A673 (cell line): ENCODE measurements around the gene CDKN2A.

Source experiments
- EZH2 ChIP-seq: fragments of 200-600 bp; sonication (generic); IDR thresholded peaks from 2 replicates; pipeline ENCODE4 v1.6.1; 2017; ENCODE audit warnings: borderline replicate concordance, low read depth, mild to moderate bottlenecking, mixed read lengths, antibody characterized with exemption, low read length; ENCODE audit not compliant: poor library complexity, severe bottlenecking
- TF ChIP-seq, protein P1 (sequence below): fragments of 300-800, 200-600 bp; sonication (generic); conservative IDR thresholded peaks from 2 replicates; pipeline ENCODE4 v1.5.1; 2017; ENCODE audit warnings: low read depth, mild to moderate bottlenecking, antibody characterized with exemption, low read length, moderate library complexity, mixed read lengths

DNA sequence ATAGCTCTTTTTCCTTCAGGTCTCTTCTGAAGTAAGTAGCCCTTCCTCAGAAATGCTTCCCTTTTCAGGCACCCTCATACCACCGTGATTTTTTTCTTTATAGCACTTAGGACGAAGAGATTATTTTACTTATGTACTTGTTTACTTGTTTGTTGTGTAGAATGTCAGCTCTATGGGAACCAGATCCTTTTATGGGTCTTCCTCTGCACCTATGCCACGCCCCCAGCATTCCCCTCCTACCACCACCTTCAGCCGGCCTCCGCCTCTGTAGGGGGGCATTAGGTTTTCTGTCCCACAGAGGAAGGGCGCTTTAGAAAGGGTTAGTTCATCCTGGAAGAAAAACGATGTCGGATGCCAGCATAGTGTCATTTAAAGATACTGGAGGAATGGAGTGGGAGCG, 2.2 kb upstream of the CDKN2A start:
- TF ChIP-seq, protein P1, sequence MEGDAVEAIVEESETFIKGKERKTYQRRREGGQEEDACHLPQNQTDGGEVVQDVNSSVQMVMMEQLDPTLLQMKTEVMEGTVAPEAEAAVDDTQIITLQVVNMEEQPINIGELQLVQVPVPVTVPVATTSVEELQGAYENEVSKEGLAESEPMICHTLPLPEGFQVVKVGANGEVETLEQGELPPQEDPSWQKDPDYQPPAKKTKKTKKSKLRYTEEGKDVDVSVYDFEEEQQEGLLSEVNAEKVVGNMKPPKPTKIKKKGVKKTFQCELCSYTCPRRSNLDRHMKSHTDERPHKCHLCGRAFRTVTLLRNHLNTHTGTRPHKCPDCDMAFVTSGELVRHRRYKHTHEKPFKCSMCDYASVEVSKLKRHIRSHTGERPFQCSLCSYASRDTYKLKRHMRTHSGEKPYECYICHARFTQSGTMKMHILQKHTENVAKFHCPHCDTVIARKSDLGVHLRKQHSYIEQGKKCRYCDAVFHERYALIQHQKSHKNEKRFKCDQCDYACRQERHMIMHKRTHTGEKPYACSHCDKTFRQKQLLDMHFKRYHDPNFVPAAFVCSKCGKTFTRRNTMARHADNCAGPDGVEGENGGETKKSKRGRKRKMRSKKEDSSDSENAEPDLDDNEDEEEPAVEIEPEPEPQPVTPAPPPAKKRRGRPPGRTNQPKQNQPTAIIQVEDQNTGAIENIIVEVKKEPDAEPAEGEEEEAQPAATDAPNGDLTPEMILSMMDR, result no peak
- TF ChIP-seq EZH2, result no peak
